RPMI7951 (cell line): ENCODE data around the gene CCNH. TPM values are rescaled to one million over a fixed set of nuclear protein-coding genes. Genes with fewer than 3 reads are reported as not detected.

Experiments used
- DNase-seq: peaks from one replicate; pipeline ENCODE4 v3.0.0-alpha.2; 2012; ENCODE audit warnings: low read depth
- total RNA-seq: library from RNA; depleted of rRNA; stranded (reverse); fragments of >200 nt; shearing (Covaris generic); gene quantifications from 2 replicates; pipeline ENCODE4 v1.2.3, GENCODE V29; 2014

Gene CCNH
- total RNA-seq, 1 experiment from 2014 or later, result 105 TPM

DNA sequence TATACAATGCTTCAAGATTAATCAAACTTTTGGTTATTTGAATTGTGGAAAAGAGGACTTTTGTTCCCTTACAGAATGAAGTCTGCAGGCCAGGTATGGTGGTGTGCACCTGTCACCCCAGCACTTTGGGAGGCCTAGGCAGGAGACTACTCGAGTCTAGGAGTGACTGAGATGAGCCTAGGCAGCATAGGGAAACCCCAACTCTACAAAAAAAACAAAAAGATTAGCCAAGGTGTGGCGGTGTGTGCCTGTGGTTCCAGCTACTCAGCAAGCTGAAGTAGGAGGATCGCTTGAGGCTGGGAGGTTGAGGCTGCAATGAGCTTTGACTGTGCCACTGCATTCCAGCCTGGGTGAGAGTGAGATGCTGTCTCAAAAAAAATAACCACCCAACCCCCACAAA lies 9.3 kb downstream of the CCNH start:
- no peak for DNase-seq

DNA sequence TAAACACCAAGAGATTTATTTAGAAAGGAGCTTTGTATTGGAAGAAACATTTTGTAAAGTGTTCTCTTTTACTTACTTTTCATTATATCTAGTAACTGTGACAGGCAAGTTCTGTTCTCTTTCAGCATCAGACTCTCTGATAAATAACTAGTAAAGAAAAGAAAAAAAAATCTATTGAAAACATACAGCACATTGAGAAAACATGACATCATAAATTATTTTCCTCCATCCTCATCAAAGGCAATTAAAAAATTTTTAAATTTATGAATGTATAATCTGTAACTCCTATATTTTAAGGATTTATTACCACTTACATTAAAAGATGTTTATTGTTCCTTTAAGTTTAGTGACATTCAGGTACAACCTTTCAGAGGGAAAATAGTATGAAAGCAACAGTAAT lies 11.1 kb downstream of the CCNH start:
- no peak for DNase-seq

DNA sequence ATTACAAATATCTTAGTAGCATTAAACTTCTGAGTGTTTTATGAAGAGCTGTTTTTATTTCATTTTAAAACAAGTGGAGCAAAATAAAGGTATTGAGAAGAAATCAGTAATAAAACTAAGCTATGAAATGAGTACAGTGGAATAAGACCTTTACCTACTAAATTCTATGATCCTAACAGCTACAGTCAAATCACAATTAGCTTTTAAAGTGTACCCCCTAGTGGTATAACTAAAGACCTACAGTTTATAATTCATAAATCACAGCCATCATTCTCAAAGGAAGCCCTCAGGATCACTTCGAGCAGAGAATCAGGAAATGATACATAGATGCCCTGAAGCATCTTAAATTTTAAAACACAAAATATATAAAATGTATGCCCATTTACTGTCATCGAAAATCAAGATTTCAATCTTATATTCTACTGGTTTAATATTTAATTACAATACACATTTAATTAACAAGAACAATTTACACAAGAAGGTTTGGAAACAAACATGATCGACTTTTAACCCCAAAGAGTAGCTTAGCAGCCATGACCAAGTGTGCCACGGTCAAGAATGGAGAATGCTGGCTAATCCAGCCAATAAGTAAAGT lies 12.3 kb downstream of the CCNH start:
- DNase-seq, result peak; percentile 46

DNA sequence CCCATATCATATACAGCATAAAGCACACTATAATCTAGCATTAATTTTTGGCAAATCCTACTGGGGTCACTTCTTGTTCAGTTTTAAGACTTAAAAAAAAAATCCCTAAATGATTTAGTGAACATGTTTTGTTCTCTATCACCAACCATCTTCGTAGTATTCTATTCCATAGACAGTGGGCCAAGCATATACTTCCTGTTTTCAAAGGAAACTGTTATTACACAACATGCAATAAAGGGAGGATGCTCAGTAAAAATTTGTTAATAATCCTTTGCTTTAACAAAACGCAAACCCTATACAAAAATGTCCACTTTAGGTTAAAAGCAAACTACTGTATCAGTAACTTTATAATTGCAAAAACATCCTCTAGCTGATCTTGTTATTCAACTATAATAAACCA lies 13.0 kb downstream of the CCNH start:
- DNase-seq, result no peak

DNA sequence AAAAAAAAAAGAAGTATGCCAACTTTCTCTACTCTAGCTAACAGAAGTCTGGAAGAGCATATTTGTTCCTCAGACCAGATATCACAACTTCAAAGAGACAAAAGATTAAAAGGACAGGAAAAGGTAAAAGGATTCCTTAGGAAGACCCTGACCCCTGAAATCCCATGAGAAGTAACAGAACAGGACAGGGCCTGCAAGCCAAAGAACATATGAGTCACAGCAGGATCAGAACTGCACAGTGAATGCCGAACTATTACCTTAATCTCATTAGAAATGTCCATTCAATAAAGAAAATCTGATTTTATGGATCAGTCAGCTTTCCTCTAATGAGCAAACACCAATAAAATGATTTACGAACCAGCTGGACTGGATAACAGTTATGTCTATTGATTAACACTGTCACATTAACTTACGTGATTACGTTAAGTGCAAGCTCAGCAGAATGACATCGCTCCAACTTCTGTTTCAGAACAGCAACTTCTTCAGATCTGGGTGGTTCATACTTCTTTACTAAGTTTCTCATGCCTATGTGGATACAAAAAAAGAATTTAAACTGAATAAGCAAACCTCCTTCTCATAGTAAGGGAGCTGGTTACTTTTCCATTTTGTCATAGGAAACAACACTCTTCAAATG lies 13.6 kb downstream of the CCNH start:
- no peak for DNase-seq

DNA sequence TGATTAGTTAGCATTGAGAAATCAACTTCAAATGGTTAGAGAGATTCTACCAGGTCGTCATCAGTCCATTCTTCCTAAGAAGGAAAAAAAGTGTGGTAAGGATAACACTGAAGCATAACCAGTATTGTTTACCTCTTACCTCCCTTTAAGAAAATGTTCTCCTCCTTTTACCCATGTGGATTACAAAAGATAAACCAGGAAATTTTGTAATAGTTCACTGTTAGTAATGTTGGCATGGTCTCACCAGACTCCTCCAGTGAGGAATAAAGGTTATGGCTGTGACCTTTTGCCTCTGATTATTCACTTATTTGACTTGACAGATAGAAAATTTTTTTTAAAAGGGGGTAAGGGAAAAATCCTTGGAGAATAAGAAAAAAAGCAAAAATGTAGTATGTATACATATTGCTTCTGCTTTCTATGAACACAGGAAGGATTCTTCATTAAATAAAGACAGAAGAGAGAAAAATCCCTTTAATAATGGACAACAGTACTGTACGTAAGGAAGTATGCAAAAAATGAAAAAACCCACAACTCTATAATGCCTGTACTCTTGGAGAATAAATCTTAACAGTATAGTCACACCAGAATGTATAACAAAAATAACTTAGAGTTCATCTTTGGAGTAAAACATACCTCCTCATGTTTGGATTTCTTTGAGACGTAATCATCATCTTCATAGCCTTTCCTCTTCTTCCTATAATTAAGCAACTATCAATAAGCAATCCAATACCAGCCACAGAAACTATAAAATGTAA lies 18.1 kb downstream of the CCNH start:
- peak; percentile 7 for DNase-seq

DNA sequence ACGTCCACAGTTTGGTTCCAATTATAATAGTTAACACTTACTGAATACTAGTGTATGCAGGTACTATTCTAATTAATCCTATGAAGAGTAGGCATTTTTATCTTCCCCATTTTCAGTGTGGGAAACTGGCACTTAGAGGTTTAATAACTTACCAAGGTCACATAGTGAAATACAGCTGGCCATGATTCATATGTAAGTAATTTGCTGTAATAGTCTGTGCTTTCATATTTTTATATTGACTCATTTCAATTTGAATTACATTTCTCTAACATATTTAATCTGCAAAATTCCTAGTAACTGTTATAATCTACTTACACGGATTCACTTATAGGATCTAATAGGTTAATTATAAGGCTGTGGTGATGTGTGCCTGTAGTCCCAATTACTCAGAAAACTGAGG lies 19.4 kb downstream of the CCNH start:
- DNase-seq, result peak; percentile 57

DNA sequence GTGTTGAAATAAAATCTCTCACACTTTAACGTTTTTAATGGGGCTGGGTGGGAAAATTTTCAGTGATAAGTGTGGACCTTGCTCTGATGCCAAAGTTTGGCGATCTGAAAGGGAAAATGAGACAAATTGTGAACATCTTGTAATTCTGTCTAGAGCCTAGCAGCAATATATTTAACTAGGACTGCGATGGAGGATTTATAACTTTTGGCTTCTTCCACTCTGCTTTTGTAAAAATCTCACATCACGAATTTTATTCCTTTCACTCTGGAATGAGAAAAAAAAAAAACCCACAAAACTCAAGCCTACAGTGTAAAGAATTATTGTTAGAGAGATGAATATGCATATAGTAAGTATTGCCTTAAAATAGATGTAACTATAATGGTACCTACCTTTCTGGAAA lies 19.9 kb downstream of the CCNH start:
- no peak for DNase-seq

DNA sequence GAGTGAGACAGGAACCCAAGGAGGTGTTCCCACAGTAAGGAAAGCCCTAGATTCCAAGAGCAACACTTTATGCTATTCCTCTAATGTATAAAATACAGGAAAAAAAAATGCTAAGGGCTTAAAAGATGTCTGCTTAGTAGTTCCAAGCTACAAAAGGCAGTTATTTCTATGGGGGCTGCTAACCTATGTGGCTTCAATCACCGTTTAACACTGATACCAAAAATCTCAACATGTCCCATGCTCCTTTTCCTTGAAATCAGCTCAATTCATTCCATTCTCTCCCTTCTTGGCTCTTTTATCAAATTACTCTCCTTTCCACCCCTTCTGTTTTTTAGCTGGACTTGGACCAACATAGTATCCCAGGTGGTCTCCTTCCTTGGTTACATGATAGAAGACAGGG lies 20.6 kb downstream of the CCNH start:
- no peak for DNase-seq

DNA sequence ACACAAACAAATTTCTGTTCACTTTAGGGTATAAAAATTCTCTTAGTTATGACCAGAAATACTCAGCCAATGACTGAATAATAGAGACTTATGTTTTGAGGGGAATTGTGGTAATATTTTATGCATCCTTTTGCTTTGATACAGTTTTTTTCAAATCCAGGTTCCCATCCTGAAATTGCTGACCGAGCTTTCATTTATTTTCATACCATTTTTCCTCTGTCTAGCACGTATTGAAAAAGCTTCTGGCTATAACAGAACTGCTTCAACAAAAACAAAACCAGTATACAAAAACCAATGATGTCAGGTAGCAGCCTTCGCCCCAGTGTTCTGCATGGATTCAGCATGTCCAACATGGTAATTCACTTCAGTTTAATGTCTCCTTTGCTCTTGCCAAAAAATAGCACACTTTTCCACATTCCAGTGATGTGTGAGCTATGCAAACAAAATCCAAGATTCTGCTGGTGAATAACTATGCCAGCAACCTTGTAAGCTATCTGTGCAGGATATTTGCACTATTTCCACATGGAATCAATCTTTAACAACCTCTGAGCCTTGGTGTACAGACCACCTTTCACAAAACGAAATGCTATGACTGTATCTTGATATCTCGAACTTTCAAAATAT lies 22.0 kb downstream of the CCNH start:
- no peak for DNase-seq

DNA sequence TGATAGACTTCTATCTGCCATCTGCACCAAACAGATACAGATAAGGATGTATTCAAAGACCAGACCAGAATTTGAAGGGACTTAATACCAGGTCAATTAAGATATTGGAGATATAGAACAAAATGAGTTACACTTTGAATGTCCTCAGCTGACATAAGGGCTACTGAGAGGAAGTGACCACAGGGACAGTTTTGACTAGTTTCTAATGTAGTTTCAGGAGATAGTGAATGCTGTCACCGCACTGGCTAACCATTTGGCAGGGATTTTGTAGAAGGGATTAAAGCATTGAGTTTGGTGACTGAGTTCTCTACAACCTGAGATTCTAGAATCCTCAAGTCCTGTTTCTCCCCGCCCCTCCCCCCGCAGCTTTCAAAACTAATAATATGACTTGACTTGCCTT lies 22.7 kb downstream of the CCNH start:
- DNase-seq, result no peak

DNA sequence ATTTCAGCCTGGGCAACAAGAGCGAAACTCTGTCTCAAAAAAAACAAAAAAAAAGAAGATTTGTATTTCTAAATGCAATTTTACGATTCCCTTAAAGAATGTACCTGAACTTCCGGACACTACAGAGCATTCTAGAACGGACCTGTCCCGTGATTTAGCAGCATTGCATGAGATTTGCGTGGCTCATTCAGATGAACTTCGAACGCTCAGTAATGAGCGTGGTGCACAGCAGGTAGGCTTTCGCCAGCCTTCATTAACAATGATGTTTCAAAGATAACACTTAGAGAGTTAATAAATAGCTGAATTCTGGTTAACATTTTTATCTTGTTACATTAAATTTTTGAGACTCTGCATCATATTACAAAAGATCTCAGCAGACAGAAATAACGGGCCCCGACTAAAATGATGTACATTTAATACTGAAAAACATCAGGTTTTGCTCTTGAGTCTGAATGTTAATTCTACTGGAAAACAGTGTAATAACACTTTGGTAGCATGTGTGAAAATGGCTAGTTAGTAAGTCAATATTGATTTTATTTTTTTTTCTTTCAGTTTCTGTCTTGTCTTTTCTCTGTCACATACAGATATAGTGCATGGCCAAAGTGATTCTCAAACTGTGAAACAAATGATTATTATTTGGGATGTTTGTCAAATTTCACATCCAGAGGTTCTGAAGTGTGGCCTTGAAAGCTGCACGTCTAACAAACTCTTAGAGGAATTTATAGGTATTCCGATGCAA lies 23.3 kb downstream of the CCNH start:
- no peak for DNase-seq

DNA sequence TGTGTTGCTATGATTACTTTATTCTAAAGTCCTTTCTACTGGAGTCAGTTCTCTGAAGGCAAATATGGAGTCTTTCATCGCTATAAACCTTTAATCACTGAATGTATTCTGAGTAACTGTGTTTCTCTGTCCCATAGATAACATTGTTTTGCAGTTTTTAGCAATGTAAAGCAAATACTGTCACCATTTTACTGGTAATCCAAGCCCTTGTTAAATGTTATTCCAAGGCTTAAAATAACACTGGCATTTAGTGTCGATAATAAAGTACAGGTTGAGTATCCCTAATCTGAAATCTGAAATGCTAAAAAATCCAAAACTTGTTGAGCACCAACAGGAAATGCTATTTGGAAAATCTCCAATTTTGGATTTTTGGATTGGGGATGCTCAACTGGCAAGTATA lies 24.6 kb downstream of the CCNH start:
- DNase-seq, result no peak

DNA sequence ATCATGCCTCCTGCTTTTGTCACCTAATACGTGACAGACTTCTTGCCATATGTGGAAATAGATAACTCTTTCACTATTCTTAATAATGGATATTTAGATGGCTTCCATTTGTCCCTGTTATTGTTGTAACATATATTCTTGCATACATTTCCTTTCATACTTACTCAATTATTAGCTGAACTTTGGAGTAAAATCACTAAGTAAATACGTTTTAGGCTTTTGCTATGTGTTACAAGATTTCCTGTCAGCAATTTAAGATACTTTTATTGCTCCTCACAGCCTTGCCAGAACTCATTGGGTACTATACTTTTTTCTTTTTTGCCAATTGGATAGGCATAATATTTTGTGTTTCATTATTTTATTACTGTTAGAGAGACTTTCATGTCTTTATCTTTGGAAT lies 26.9 kb downstream of the CCNH start:
- DNase-seq, result no peak

DNA sequence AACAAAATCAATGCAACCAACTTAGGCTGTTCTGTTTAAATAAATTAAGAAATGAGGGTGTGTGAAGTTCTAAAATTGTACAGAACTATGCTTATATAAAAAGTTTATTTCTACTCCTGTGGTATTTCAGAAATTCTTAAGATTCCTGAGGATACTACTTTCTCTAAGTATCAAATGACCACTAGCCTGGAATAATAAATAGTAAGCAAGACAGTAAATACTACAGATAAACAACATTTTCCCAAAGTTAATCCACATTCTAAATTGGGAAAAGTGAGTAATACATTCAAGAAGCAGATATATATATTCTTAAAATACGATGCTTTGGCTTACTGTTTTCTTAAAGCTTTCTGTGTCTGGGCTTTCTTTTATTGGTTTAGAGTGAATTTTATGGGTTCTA lies 29.5 kb downstream of the CCNH start:
- peak; percentile 1 for DNase-seq

DNA sequence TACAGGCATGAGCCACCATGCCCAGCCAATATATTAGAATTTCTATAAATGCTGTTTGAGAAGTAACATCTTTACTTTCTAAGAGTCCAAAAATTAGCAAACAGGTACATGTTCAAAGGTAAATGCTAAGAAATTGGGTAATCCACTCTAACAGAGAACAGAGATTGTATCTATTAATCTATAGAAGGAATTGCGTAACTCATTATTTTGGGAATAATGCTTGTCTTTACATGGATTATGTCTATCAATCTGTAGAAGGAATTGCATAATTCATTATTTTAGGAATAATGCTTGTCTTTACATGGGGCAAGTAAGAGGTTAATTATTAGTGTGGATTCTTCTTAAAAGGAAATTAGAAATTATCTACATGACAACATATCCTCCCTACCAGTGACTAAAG lies 30.5 kb downstream of the CCNH start:
- no peak for DNase-seq

DNA sequence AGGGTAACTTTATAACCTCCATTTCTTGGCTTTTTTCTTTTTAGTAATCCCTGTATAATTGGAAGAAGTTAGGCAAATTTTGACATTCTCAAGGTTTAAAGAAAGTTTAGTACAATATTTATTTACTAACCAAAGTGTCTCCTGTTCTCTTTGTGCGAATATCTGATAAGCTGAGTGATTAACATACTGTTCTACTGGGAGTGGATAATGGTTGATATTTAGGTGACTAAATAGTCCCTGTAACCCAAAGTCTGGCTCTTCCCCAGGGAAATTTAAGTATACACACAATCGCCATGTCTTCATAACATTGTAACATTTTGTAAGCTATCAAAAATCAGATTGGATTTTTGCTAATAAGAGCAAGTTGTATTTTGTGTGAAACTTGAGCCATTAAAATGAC lies 40.0 kb downstream of the CCNH start:
- no peak for DNase-seq

DNA sequence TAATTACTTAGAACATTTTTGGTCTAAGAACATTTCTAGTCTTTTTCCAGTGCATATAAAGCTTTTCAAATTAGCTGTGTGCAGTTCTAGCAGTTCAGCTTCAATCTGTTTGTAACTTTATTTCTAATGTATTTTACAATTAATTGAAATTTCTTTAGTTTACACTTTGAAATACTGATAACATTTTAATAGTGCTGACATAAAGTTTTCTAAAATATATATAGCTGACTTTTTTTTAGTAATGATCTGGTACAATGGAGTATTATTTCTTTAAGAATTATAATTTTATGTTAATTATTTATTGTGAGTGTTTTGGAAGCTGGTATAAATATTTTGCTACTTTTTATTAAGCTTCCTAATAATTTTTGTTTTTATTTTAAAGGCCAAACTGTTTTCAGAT lies 43.3 kb downstream of the CCNH start:
- no peak for DNase-seq

DNA sequence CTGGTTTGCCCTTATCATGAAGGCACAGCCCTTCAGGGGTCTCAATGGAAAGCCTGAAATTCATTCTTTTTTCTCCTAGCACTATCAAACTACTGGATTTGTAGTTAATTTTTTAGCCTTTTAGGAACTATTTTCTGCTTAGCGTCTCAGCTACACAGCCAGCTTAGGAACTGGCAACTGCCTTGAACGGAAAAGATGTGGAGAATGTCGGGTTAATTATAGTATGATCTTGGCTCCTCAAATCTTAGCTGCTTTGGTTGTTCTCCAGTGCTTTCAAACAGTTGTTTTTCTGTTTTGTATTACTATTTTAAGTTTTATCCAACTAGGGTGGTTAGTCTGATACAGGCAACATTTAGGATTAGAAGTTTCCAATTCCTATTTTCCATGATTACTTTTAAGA lies 44.1 kb downstream of the CCNH start:
- no peak for DNase-seq

DNA sequence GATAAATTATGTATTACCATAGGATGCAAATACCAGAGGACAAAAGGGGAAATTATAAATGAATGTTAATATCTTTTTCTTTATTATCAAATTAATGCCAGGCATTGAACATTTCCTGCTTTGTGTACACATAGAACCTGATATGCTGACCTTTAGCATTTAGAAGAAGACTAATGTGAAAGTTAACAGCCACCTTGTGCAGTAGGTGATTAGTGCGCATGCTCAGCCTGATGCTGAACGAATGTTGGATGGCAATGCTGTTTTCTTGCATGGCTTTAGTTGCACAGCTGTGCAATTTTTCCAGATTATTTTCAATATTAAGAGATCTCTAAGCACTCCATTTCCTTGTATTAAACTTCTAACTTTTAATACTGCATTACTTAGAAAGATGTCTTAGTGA lies 45.5 kb downstream of the CCNH start:
- no peak for DNase-seq

DNA sequence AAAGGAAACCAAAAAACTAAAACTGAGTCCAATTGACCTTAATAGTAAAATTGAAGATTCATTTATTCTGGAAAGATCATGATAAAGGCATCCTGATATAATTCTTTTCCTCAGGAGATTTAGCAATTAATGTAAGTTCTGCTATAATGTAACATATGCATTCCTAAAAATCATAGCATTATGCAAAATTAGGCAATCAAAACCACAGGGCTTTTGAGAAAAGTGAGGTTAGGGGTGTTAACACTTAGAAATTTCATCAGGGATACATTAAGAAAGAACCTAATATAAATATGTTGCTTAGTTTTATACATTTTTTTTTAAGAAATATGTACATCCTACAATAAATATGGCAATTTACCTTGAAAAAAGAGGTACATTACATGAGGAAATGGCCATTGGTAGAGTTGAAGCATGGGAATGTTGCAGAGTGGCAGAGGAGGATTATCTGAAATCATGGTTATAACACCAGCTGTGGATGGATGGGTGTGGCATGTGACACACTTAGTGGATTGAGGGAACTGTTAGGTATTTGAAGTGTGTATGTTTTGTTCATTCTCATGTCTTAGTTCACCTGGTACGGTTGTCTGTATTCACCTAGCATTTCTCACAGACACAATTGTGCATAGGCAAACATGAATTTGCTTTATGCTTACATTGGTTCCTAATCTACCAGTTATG lies 51.1 kb downstream of the CCNH start:
- DNase-seq, result no peak

DNA sequence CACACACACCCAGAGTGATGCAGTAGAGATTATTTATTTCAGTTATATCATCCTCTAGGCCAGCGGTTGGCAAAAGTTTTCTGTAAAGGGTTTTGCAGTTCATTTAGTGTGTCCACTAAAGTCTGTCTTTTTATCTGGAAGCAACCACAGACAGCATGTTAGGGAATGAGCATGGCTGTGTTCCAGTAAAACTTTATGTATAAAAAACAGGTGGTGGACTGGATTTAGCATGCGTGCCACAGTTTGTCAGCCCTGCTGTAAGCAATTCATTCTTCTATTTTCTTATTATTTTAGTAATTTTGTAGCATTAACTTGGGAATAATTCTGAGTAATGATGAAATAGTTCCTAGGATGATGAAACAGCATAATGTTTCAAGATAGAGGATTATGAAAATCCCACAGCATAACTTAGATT lies 51.7 kb downstream of the CCNH start:
- peak; percentile 1 for DNase-seq
